Measurements from ENCODE around the gene REC114.
"Not testable (repeated sequence)": the region's sequence is repeated elsewhere in the genome, so short reads cannot be mapped to it uniquely, and the experiment has no call there.

Gene REC114

GRCh38 chr15:73570355-73571032 is 127.5 kb downstream of the REC114 start:
- DNase-seq (ENCODE audit: low spot score in 2 of 2) (no peak), ATAC-seq (peak; percentile 84)
- peak overlapping the region; percentile 50 for H3K4me3 Mint-ChIP-seq
- H3K9me3 Mint-ChIP-seq = no peaks in the 10 kb centered on the region
- peaks cover 91% of the 10 kb centered on the region for H3K36me3 Mint-ChIP-seq
- peak overlapping the region; percentile 61 for H3K27ac Mint-ChIP-seq
- peaks cover 38% of the 10 kb centered on the region for H3K4me1 Mint-ChIP-seq

- Mint-ChIP-seq H3K9me3 (no peaks in the 10 kb centered on the region), H3K36me3 (peaks cover 91% of the 10 kb centered on the region), H3K27ac (peak overlapping the region; percentile 61), H3K4me1 (peaks cover 38% of the 10 kb centered on the region), H3K4me3 (peak overlapping the region; percentile 50)
- ATAC-seq (peak; percentile 52), DNase-seq (ENCODE audit: low spot score in 2 of 2) (no peak)
Observed at GRCh38 chr15:73571346-73571745, 128.4 kb downstream of the REC114 start.

- ATAC-seq (peak; percentile 44), DNase-seq (ENCODE audit: low spot score in 2 of 2) (no peak)
- Mint-ChIP-seq H3K36me3 (peaks cover 84% of the 10 kb centered on the region), H3K4me1 (peaks cover 38% of the 10 kb centered on the region), H3K4me3 (no peak overlapping the region), H3K9me3 (no peaks in the 10 kb centered on the region), H3K27ac (peak overlapping the region; percentile 61)
Observed at GRCh38 chr15:73572296-73572695, 129.3 kb downstream of the REC114 start.

- DNase-seq (ENCODE audit: low spot score in 2 of 2) (no peak), ATAC-seq (no peak)
- H3K4me3 Mint-ChIP-seq = no peak overlapping the region
- no peaks in the 10 kb centered on the region for H3K9me3 Mint-ChIP-seq
- peaks cover 40% of the 10 kb centered on the region for H3K4me1 Mint-ChIP-seq
- H3K27ac Mint-ChIP-seq = peak overlapping the region; percentile 61
- H3K36me3 Mint-ChIP-seq = peaks cover 84% of the 10 kb centered on the region
Observed at GRCh38 chr15:73573037-73573436, 130.1 kb downstream of the REC114 start.

- peaks cover 44% of the 10 kb centered on the region for H3K4me1 Mint-ChIP-seq
- peak overlapping the region; percentile 43 for H3K27ac Mint-ChIP-seq
- no peak overlapping the region for H3K4me3 Mint-ChIP-seq
- ATAC-seq (no peak), DNase-seq (ENCODE audit: low spot score in 2 of 2) (no peak)
- no peaks in the 10 kb centered on the region for H3K9me3 Mint-ChIP-seq
- peaks cover 84% of the 10 kb centered on the region for H3K36me3 Mint-ChIP-seq
Observed at GRCh38 chr15:73573572-73573971, 130.6 kb downstream of the REC114 start.

GRCh38 chr15:73575636-73576247 is 132.8 kb downstream of the REC114 start:
- ATAC-seq (peak; percentile 42), DNase-seq (ENCODE audit: low spot score in 2 of 2) (no peak)
- peaks cover 75% of the 10 kb centered on the region for H3K36me3 Mint-ChIP-seq
- H3K9me3 Mint-ChIP-seq = no peaks in the 10 kb centered on the region
- H3K27ac Mint-ChIP-seq = peak overlapping the region; percentile 61
- H3K4me3 Mint-ChIP-seq = no peak overlapping the region
- peaks cover 30% of the 10 kb centered on the region for H3K4me1 Mint-ChIP-seq

- peaks cover 12% of the 10 kb centered on the region for H3K4me1 Mint-ChIP-seq
- not testable (repeated sequence) for H3K27ac Mint-ChIP-seq; DNase-seq (ENCODE audit: low spot score in 2 of 2); H3K9me3 Mint-ChIP-seq; ATAC-seq; H3K4me3 Mint-ChIP-seq
- H3K36me3 Mint-ChIP-seq = peaks cover 71% of the 10 kb centered on the region
Observed at GRCh38 chr15:73577593-73577992, 134.6 kb downstream of the REC114 start.

GRCh38 chr15:73578026-73578425 is 135.1 kb downstream of the REC114 start:
- ATAC-seq (no peak), DNase-seq (ENCODE audit: low spot score in 2 of 2) (no peak)
- Mint-ChIP-seq H3K4me1 (peaks cover 12% of the 10 kb centered on the region), H3K27ac (peak overlapping the region; percentile 0), H3K4me3 (no peak overlapping the region), H3K9me3 (no peaks in the 10 kb centered on the region), H3K36me3 (peaks cover 71% of the 10 kb centered on the region)

GRCh38 chr15:73582851-73583379 is 140.0 kb downstream of the REC114 start:
- Mint-ChIP-seq H3K4me1 (peaks cover 46% of the 10 kb centered on the region), H3K4me3 (no peak overlapping the region), H3K9me3 (no peaks in the 10 kb centered on the region), H3K36me3 (peaks cover 86% of the 10 kb centered on the region), H3K27ac (peak overlapping the region; percentile 32)
- ATAC-seq = no peak
- no peak for DNase-seq (ENCODE audit: low spot score in 2 of 2)

GRCh38 chr15:73583544-73583943 is 140.6 kb downstream of the REC114 start:
- Mint-ChIP-seq H3K4me3 (no peak overlapping the region), H3K36me3 (peaks cover 85% of the 10 kb centered on the region), H3K4me1 (peaks cover 41% of the 10 kb centered on the region), H3K9me3 (no peaks in the 10 kb centered on the region), H3K27ac (peak overlapping the region; percentile 32)
- ATAC-seq = peak; percentile 74
- DNase-seq (ENCODE audit: low spot score in 2 of 2) = no peak

- Mint-ChIP-seq H3K36me3 (peaks cover 87% of the 10 kb centered on the region), H3K4me3 (peak overlapping the region; percentile 12)
Observed at GRCh38 chr15:73584699-73585420, 141.9 kb downstream of the REC114 start.

GRCh38 chr15:73585871-73586654 is 143.1 kb downstream of the REC114 start:
- H3K9me3 Mint-ChIP-seq = no peaks in the 10 kb centered on the region
- DNase-seq (ENCODE audit: low spot score in 2 of 2) (no peak), ATAC-seq (peak; percentile 64)
- peaks cover 98% of the 10 kb centered on the region for H3K36me3 Mint-ChIP-seq
- peak overlapping the region; percentile 9 for H3K4me3 Mint-ChIP-seq
- H3K4me1 Mint-ChIP-seq = peaks cover 41% of the 10 kb centered on the region
- H3K27ac Mint-ChIP-seq = peak overlapping the region; percentile 82

More at GRCh38 chr15:73584699-73585420, 141.9 kb downstream of the REC114 start:
- peaks cover 41% of the 10 kb centered on the region for H3K4me1 Mint-ChIP-seq
- H3K9me3 Mint-ChIP-seq = no peaks in the 10 kb centered on the region
- ATAC-seq = peak; percentile 63
- DNase-seq (ENCODE audit: low spot score in 2 of 2) = no peak
- peak overlapping the region; percentile 82 for H3K27ac Mint-ChIP-seq

GRCh38 chr15:73589766-73590165 is 146.8 kb downstream of the REC114 start:
- DNase-seq (ENCODE audit: low spot score in 2 of 2) (no peak), ATAC-seq (no peak)
- H3K4me1 Mint-ChIP-seq = peaks cover 27% of the 10 kb centered on the region
- no peak overlapping the region for H3K27ac Mint-ChIP-seq
- H3K4me3 Mint-ChIP-seq = no peak overlapping the region
- H3K36me3 Mint-ChIP-seq = peaks cover 72% of the 10 kb centered on the region
- no peaks in the 10 kb centered on the region for H3K9me3 Mint-ChIP-seq

GRCh38 chr15:73590263-73590662 is 147.3 kb downstream of the REC114 start:
- H3K9me3 Mint-ChIP-seq = no peaks in the 10 kb centered on the region
- no peak overlapping the region for H3K4me3 Mint-ChIP-seq
- ATAC-seq = no peak
- no peak for DNase-seq (ENCODE audit: low spot score in 2 of 2)
- peaks cover 72% of the 10 kb centered on the region for H3K36me3 Mint-ChIP-seq
- H3K27ac Mint-ChIP-seq = no peak overlapping the region
- H3K4me1 Mint-ChIP-seq = peaks cover 22% of the 10 kb centered on the region

Measured in stimulated activated effector memory CD8-positive, alpha-beta T cell treated with anti-CD3 and anti-CD28 coated beads, Interleukin-12 subunit alpha, Interleukin-12 subunit beta, amount 100 ng/mL, for 72 hours (primary cell).